Hepatocyte (in vitro differentiated cells): Measurements from ENCODE around the gene TPD52L2.
"Not testable (repeated sequence)": the region's sequence is repeated elsewhere in the genome, so short reads cannot be mapped to it uniquely, and the experiment has no call there.

ENCODE experiments used
- EZH2 ChIP-seq: fragments of 200-600 bp; sonication (generic); IDR thresholded peaks from 2 replicates; pipeline ENCODE4 v1.6.1; 2016; ENCODE audit warnings: antibody characterized with exemption, mild to moderate bottlenecking, borderline replicate concordance
- EZH2phosphoT487 ChIP-seq: fragments of 200-600 bp; sonication (generic); IDR thresholded peaks from one replicate; pipeline ENCODE4 v1.6.1; 2018; ENCODE audit warnings: antibody characterized with exemption, mild to moderate bottlenecking, low read depth, moderate library complexity; ENCODE audit not compliant: unreplicated experiment, severe bottlenecking
- TF ChIP-seq, protein P1 (sequence below): fragments of 200-600 bp; sonication (generic); IDR thresholded peaks from 2 replicates; pipeline ENCODE4 v1.5.1; 2016; ENCODE audit warnings: antibody characterized with exemption, mild to moderate bottlenecking; ENCODE audit not compliant: poor library complexity

GRCh38 chr20:63916371-63916939 is 51.4 kb downstream of the TPD52L2 start:
- TF ChIP-seq, protein P1, sequence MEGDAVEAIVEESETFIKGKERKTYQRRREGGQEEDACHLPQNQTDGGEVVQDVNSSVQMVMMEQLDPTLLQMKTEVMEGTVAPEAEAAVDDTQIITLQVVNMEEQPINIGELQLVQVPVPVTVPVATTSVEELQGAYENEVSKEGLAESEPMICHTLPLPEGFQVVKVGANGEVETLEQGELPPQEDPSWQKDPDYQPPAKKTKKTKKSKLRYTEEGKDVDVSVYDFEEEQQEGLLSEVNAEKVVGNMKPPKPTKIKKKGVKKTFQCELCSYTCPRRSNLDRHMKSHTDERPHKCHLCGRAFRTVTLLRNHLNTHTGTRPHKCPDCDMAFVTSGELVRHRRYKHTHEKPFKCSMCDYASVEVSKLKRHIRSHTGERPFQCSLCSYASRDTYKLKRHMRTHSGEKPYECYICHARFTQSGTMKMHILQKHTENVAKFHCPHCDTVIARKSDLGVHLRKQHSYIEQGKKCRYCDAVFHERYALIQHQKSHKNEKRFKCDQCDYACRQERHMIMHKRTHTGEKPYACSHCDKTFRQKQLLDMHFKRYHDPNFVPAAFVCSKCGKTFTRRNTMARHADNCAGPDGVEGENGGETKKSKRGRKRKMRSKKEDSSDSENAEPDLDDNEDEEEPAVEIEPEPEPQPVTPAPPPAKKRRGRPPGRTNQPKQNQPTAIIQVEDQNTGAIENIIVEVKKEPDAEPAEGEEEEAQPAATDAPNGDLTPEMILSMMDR = not testable (repeated sequence)
- not testable (repeated sequence) for TF ChIP-seq EZH2phosphoT487, EZH2
